Loucy (cell line): ENCODE measurements around the gene ADGRE2.
"Not testable (repeated sequence)": the region's sequence is repeated elsewhere in the genome, so short reads cannot be mapped to it uniquely, and the experiment has no call there.

Experiments used
- EZH2phosphoT487 ChIP-seq: fragments of 200-600 bp; IDR thresholded peaks from 2 replicates; pipeline ENCODE4 v1.6.1; 2018; ENCODE audit warnings: antibody characterized with exemption, mild to moderate bottlenecking, moderate library complexity, borderline replicate concordance
- TF ChIP-seq, protein P1 (sequence below): fragments of 200-600 bp; sonication (generic); conservative IDR thresholded peaks from 2 replicates; pipeline ENCODE4 v1.5.1; 2014; ENCODE audit warnings: mild to moderate bottlenecking, antibody characterized with exemption, low read length

GRCh38 chr19:14784730-14785101, 6.4 kb upstream of the ADGRE2 start:
- TF ChIP-seq, protein P1, sequence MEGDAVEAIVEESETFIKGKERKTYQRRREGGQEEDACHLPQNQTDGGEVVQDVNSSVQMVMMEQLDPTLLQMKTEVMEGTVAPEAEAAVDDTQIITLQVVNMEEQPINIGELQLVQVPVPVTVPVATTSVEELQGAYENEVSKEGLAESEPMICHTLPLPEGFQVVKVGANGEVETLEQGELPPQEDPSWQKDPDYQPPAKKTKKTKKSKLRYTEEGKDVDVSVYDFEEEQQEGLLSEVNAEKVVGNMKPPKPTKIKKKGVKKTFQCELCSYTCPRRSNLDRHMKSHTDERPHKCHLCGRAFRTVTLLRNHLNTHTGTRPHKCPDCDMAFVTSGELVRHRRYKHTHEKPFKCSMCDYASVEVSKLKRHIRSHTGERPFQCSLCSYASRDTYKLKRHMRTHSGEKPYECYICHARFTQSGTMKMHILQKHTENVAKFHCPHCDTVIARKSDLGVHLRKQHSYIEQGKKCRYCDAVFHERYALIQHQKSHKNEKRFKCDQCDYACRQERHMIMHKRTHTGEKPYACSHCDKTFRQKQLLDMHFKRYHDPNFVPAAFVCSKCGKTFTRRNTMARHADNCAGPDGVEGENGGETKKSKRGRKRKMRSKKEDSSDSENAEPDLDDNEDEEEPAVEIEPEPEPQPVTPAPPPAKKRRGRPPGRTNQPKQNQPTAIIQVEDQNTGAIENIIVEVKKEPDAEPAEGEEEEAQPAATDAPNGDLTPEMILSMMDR, result not testable (repeated sequence)
- TF ChIP-seq EZH2phosphoT487, result not testable (repeated sequence)
